ENCODE measurements around the gene PSIP1. TPM values are rescaled to one million over a fixed set of nuclear protein-coding genes. Genes with fewer than 3 reads are reported as not detected.

PSIP1 gene
- total RNA-seq, 1 experiment from 2014 or later, result 99.1 TPM

DNA sequence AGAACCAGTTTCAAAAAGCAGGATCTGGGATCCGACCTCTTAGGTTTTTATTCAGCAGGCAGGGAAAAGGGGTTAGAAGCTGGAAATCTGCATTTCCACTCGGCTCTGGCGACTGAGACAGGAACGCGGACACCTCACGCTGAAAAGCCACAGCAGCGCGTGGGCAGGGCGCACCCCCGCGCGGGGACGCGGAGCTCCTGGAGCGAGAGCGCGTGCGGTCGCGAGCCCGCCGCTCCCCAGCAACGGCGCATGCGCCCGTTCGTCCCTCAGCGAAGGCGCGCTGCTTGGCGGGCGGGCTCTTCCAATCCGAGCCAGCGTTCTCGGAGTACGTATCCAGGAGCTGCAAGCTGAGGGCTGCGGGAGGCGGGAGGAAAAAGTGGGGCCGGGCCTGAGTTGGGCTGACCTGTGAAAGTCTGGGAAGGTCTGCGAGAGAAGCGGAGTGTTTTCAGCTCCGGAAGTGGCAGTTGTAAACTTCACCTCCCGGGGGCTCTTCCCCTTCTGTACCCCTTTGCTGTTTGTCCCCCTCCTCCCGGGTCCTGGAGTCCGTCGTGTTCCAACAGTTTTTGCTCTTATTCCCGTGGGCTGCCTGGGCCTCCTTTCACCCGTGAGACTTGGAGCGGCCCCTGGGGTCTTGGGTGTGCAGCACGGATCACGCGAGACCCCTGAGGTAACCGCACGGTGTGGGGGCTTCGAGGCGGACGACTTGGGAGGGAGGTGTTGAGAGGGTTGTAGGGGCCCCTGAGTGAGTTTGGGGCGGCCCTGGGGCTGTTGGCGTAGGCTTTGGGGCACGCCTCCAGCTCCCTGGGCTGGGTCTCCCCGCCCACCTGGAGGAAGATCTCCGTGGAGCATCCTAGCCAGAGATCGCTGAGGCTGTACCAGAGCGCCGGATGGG lies 42.1 kb upstream of the PSIP1 start, which contains the start of gene CCDC171 (continued):
- no peak for TF ChIP-seq REST (IDR thresholded peaks at IDR 0.05; ENCODE audit: low read depth)

GRCh38 chr9:15549611-15550010 lies 38.8 kb upstream of the PSIP1 start:
- DNase-seq (ENCODE audit: low read depth, low spot score), result no peak
- ChIA-PET POLR2A (no interaction called here), CTCF (no interaction called here), RAD21 (ENCODE audit: low non-redundant PET in 1 of 2, low total read pairs in 2 of 2, uncharacterized antibody in 2 of 2, unreplicated experiment in 2 of 2) (no interaction called here)
- Histone ChIP-seq H3K9me2 (ENCODE audit: insufficient read depth) (no peaks in the 10 kb centered on the region), H3K4me2 (ENCODE audit: low read length) (no peak overlapping the region), H3K79me2 (ENCODE audit: insufficient read depth, low read length) (no peaks in the 10 kb centered on the region), H3K4me1 (ENCODE audit: control insufficient read depth in 1 of 2, insufficient read depth in 2 of 2, low read length in 2 of 2) (peaks cover 5 to 22% of the 10 kb centered on the region in 2 experiments; a peak in 3 of 4 replicates), H3K9ac (ENCODE audit: low read length) (no peak overlapping the region), H3K27ac (ENCODE audit: low read depth, low read length) (no peak overlapping the region), H3K36me3 (ENCODE audit: control insufficient read depth in 1 of 2, insufficient read depth in 2 of 2, low read length in 2 of 2) (no peaks in the 10 kb centered on the region), H3K9me3 (ENCODE audit: control insufficient read depth in 1 of 2, insufficient read depth in 1 of 2, low read depth in 1 of 2, low read length in 2 of 2) (no peaks in the 10 kb centered on the region), H2AFZ (ENCODE audit: low read depth, low read length, poor library complexity, severe bottlenecking) (no peak overlapping the region), H4K20me1 (ENCODE audit: insufficient read depth) (no peaks in the 10 kb centered on the region), H3K27me3 (ENCODE audit: insufficient read depth, low read length) (no peaks in the 10 kb centered on the region), H3K4me3 (replicated peaks in 1 of 2; ENCODE audit: low read depth in 1 of 2, low read length in 2 of 2) (no peak overlapping the region)
- ATAC-seq, result no peak
- intact Hi-C loops (cut with micrococcal nuclease), result loop anchor here (5.0 kb wide), 1 partner anchor 37 kb away; the partner anchor contains the start of gene PSIP1
- no TSS peak for BruUV-seq (replicated peaks)
- TF ChIP-seq POLR2A (IDR thresholded peaks at IDR 0.05; ENCODE audit: borderline replicate concordance, extremely low read depth, insufficient read depth, insufficient read length) (no peak), EZH2phosphoT487 (IDR thresholded peaks at IDR 0.05; ENCODE audit: borderline replicate concordance) (no peak), RAD21 (IDR thresholded peaks at IDR 0.05; ENCODE audit: low read depth) (no peak), SP1 (IDR thresholded peaks at IDR 0.05; ENCODE audit: low read depth) (no peak), SIN3A (IDR thresholded peaks at IDR 0.05; ENCODE audit: low read depth) (no peak), POLR2AphosphoS5 (IDR thresholded peaks at IDR 0.05; ENCODE audit: low read depth, low read length) (no peak), ZNF274 (IDR thresholded peaks at IDR 0.05; ENCODE audit: low read depth, low read length) (no peak), TCF7L2 (IDR thresholded peaks at IDR 0.05; ENCODE audit: borderline replicate concordance, extremely low read depth, insufficient read depth, insufficient read length) (no peak), SRF (IDR thresholded peaks at IDR 0.05; ENCODE audit: low read depth) (no peak)
